Endodermal cell (in vitro differentiated cells): ENCODE measurements around the gene FAM219B. TPM values are rescaled to one million over a fixed set of nuclear protein-coding genes. Genes with fewer than 3 reads are reported as not detected.
"Not testable (repeated sequence)": the region's sequence is repeated elsewhere in the genome, so short reads cannot be mapped to it uniquely, and the experiment has no call there.

Experiments
- DNase-seq: peaks from one replicate; pipeline ENCODE4 v3.0.0-alpha.2; 2017
- H3K27ac ChIP-seq: 2 replicates; pipeline ENCODE4 v1.5.1; 2013; ENCODE audit warnings: mild to moderate bottlenecking, low read depth, low read length, moderate library complexity
- H3K27me3 ChIP-seq: 2 replicates; pipeline ENCODE4 v1.6.1; 2013; ENCODE audit warnings: mild to moderate bottlenecking, low read length, moderate library complexity; ENCODE audit not compliant: insufficient read depth, control insufficient read depth, poor library complexity, severe bottlenecking
- H3K36me3 ChIP-seq: 2 replicates; pipeline ENCODE4 v1.7.0; 2013; ENCODE audit warnings: mild to moderate bottlenecking, low read length, moderate library complexity; ENCODE audit not compliant: control insufficient read depth, insufficient read depth
- H3K4me1 ChIP-seq: one replicate; pipeline ENCODE4 v1.7.0; 2013; ENCODE audit warnings: low read length; ENCODE audit not compliant: control insufficient read depth, insufficient read depth
- H3K4me3 ChIP-seq: 2 replicates; pipeline ENCODE4 v1.5.1; 2013; ENCODE audit warnings: mild to moderate bottlenecking, low read length, moderate library complexity
- H3K9ac ChIP-seq: 2 replicates; pipeline ENCODE4 v1.6.1; 2013; ENCODE audit warnings: mild to moderate bottlenecking, low read length, moderate library complexity; ENCODE audit not compliant: poor library complexity, severe bottlenecking; ENCODE audit errors: extremely low read depth
- H3K9me3 ChIP-seq: 2 replicates; pipeline ENCODE4 v1.6.1; 2013; ENCODE audit warnings: mild to moderate bottlenecking, low read length, moderate library complexity; ENCODE audit not compliant: control insufficient read depth
- H3K27ac Mint-ChIP-seq: 2 replicates; pipeline ENCODE4 v1.8.0; 2020; ENCODE audit warnings: mixed read lengths
- H3K27me3 Mint-ChIP-seq: 2 replicates; pipeline ENCODE4 v1.8.0; 2021; ENCODE audit warnings: mild to moderate bottlenecking, mixed read lengths; ENCODE audit not compliant: insufficient read depth
- H3K36me3 Mint-ChIP-seq: 2 replicates; pipeline ENCODE4 v1.8.0; 2020; ENCODE audit warnings: low read depth, mixed read lengths
- H3K4me1 Mint-ChIP-seq: 2 replicates; pipeline ENCODE4 v1.8.0; 2020; ENCODE audit warnings: mixed read lengths
- H3K4me3 Mint-ChIP-seq: 2 replicates; pipeline ENCODE4 v1.8.0; 2020; ENCODE audit warnings: mild to moderate bottlenecking, moderate library complexity, mixed read lengths
- H3K9me3 Mint-ChIP-seq: 2 replicates; pipeline ENCODE4 v1.8.0; 2020; ENCODE audit warnings: mild to moderate bottlenecking, mixed read lengths
- CTCF ChIP-seq: fragments of 200-600 bp; sonication (generic); conservative IDR thresholded peaks from 2 replicates; pipeline ENCODE4 v1.5.0; 2021; ENCODE audit warnings: antibody characterized with exemption, mild to moderate bottlenecking
- WGBS, 2 experiments: methylation state at CpG; one replicate each; pipeline versions ENCODE4 v1.1.5 to v1.1.7; 2013; ENCODE audit warnings: missing lambda C conversion rate in 2 of 2, mixed read lengths in 1 of 2; ENCODE audit not compliant: insufficient coverage in 1 of 2, insufficient read length in 1 of 2; 5-methylcytosine and 5-hydroxymethylcytosine counted together
- total RNA-seq, 2 donors: library from RNA; stranded (reverse); fragmentation: NEBNext Ultra II Directional in 1 of 2; extraction: Animal tissue kit (Norgen Biotek cat#: 25700) in 1 of 2; gene quantifications; 2 replicates in 1 of 2; 3 replicates in 1 of 2; pipeline ENCODE4 v1.2.1, GENCODE V29; 2021

The FAM219B gene
- total RNA-seq, 2 donors from 2014 or later = 109 to 112 TPM

GRCh38 chr15:74888716-74889115, 17.9 kb downstream of the FAM219B start:
- WGBS, 2 experiments = 96% methylated on average over 3 to 4 of the region's 4 CpGs
- Histone ChIP-seq H3K4me3 (no peak overlapping the region), H3K9ac (no peak overlapping the region), H3K27ac (no peak overlapping the region), H3K9me3 (no peaks in the 10 kb centered on the region), H3K27me3 (no peaks in the 10 kb centered on the region), H3K4me1 (peaks cover 7% of the 10 kb centered on the region), H3K36me3 (peaks cover 27% of the 10 kb centered on the region)
- no peak for DNase-seq
- TF ChIP-seq CTCF = no peak
- Mint-ChIP-seq H3K27ac (no peak overlapping the region), H3K27me3 (no peaks in the 10 kb centered on the region), H3K4me3 (peak overlapping the region; percentile 86), H3K36me3 (peaks cover 20% of the 10 kb centered on the region), H3K9me3 (peaks cover 1% of the 10 kb centered on the region), H3K4me1 (peaks cover 19% of the 10 kb centered on the region)

GRCh38 chr15:74887537-74888193, 19.0 kb downstream of the FAM219B start:
- not testable (repeated sequence) for H3K4me1 ChIP-seq, H3K27ac ChIP-seq, H3K4me3 ChIP-seq, H3K4me3 Mint-ChIP-seq, DNase-seq, H3K27me3 Mint-ChIP-seq, H3K9ac ChIP-seq, H3K27me3 ChIP-seq, H3K36me3 Mint-ChIP-seq, H3K9me3 Mint-ChIP-seq, H3K9me3 ChIP-seq
- WGBS, 2 experiments = 92% methylated on average over 2 of the region's 10 CpGs; no CpG with 5 or more reads in 1 of the 2 experiments
- H3K36me3 ChIP-seq = peaks cover 16% of the 10 kb centered on the region
- Mint-ChIP-seq H3K4me1 (peaks cover 19% of the 10 kb centered on the region), H3K27ac (peak overlapping the region; percentile 58)

- 76 to 88% methylated on average over 3 to 5 of the region's 5 CpGs for WGBS, 2 experiments
- H3K9me3 Mint-ChIP-seq = peaks cover 8% of the 10 kb centered on the region
- Histone ChIP-seq H3K36me3 (no peaks in the 10 kb centered on the region), H3K9ac (no peak overlapping the region), H3K27ac (no peak overlapping the region), H3K27me3 (no peaks in the 10 kb centered on the region), H3K9me3 (peaks cover 16% of the 10 kb centered on the region), H3K4me1 (peaks cover 3% of the 10 kb centered on the region), H3K4me3 (no peak overlapping the region)
- no peak for DNase-seq
- no peak overlapping the region for H3K4me3 Mint-ChIP-seq
- peaks cover 17% of the 10 kb centered on the region for H3K4me1 Mint-ChIP-seq
- H3K27ac Mint-ChIP-seq = no peak overlapping the region
- TF ChIP-seq CTCF = no peak
- no peaks in the 10 kb centered on the region for H3K27me3 Mint-ChIP-seq
- H3K36me3 Mint-ChIP-seq = no peaks in the 10 kb centered on the region
Observed at GRCh38 chr15:74885461-74885860, 21.2 kb downstream of the FAM219B start.
